Keratinocyte (primary cell): ENCODE measurements around the gene RPP38.

Experiments
- CTCF ChIP-seq, 3 experiments: IDR thresholded peaks in 1 of 3; conservative IDR thresholded peaks in 1 of 3; optimal IDR thresholded peaks in 1 of 3; 2 replicates in 2 of 3; 3 replicates in 1 of 3; pipeline versions ENCODE3 to v1.5.1; 2011; ENCODE audit warnings: low read length in 3 of 3, mild to moderate bottlenecking in 3 of 3, moderate library complexity in 2 of 3, control low read depth in 1 of 3, inconsistent platforms in 1 of 3; ENCODE audit not compliant: insufficient read depth in 2 of 3; ENCODE audit errors: extremely low read depth in 1 of 3
- EZH2 ChIP-seq: IDR thresholded peaks from one replicate; pipeline ENCODE4 v1.6.1; 2012; ENCODE audit warnings: inconsistent platforms, mild to moderate bottlenecking, low read length, moderate library complexity

- TF ChIP-seq CTCF (optimal IDR thresholded peaks at IDR 0.05 in 1 of 3, IDR thresholded peaks at IDR 0.05 in 1 of 3, conservative IDR thresholded peaks at IDR 0.05 in 1 of 3; ENCODE audit: extremely low read depth in 1 of 3, insufficient read depth in 2 of 3, low read length in 3 of 3), result no peak
- TF ChIP-seq EZH2, result no peak
These were observed 13.3 kb upstream of the RPP38 start for GRCh38 chr10:15083674-15084501.
